ENCODE data around the gene PLSCR1.
"Not testable (repeated sequence)": the region's sequence is repeated elsewhere in the genome, so short reads cannot be mapped to it uniquely, and the experiment has no call there.

The PLSCR1 gene

GRCh38 chr3:146511402-146512134 is 32.8 kb downstream of the PLSCR1 start:
- DNase-seq: no peak

- DNase-seq: no peak
Observed at GRCh38 chr3:146507331-146508120, 36.9 kb downstream of the PLSCR1 start.

GRCh38 chr3:146505516-146505915 is 38.9 kb downstream of the PLSCR1 start:
- DNase-seq: no peak

GRCh38 chr3:146504498-146505197 is 39.8 kb downstream of the PLSCR1 start:
- DNase-seq: no peak

GRCh38 chr3:146503461-146504202 is 40.8 kb downstream of the PLSCR1 start:
- no peak for DNase-seq

- DNase-seq: no peak
Observed at GRCh38 chr3:146502887-146503460, 41.4 kb downstream of the PLSCR1 start.

GRCh38 chr3:146501752-146502151 is 42.7 kb downstream of the PLSCR1 start:
- DNase-seq: no peak

- no peak for DNase-seq
Observed at GRCh38 chr3:146499701-146500100, 44.7 kb downstream of the PLSCR1 start.

GRCh38 chr3:146498002-146498736 is 46.2 kb downstream of the PLSCR1 start:
- DNase-seq: peak; percentile 45 to 47

GRCh38 chr3:146497145-146497843 is 47.1 kb downstream of the PLSCR1 start:
- DNase-seq: not testable (repeated sequence)

- DNase-seq: no peak
Observed at GRCh38 chr3:146496726-146497125, 47.7 kb downstream of the PLSCR1 start.

- DNase-seq: no peak
Observed at GRCh38 chr3:146496251-146496650, 48.2 kb downstream of the PLSCR1 start.

- DNase-seq: no peak
Observed at GRCh38 chr3:146493761-146494160, 50.6 kb downstream of the PLSCR1 start.

GRCh38 chr3:146493221-146493620 is 51.2 kb downstream of the PLSCR1 start:
- no peak for DNase-seq

GRCh38 chr3:146491303-146491702 is 53.1 kb downstream of the PLSCR1 start:
- DNase-seq: no peak

- no peak for DNase-seq
Observed at GRCh38 chr3:146485297-146485696, 59.1 kb downstream of the PLSCR1 start.

GRCh38 chr3:146476094-146476740 is 68.2 kb downstream of the PLSCR1 start:
- DNase-seq: no peak

- DNase-seq: not testable (repeated sequence)
Observed at GRCh38 chr3:146474976-146475375, 69.4 kb downstream of the PLSCR1 start.

GRCh38 chr3:146473726-146474125 is 70.7 kb downstream of the PLSCR1 start:
- no peak for DNase-seq

- no peak for DNase-seq
Observed at GRCh38 chr3:146472611-146473010, 71.8 kb downstream of the PLSCR1 start.

- no peak for DNase-seq
Observed at GRCh38 chr3:146471012-146471411, 73.4 kb downstream of the PLSCR1 start.
